Activated B cell treated with CpG ODN at 0.5 μM for 24 hours (primary cell): Measurements from ENCODE around the gene NMUR1. TPM values are rescaled to one million over a fixed set of nuclear protein-coding genes. Genes with fewer than 3 reads are reported as not detected.
"Not testable (repeated sequence)": the region's sequence is repeated elsewhere in the genome, so short reads cannot be mapped to it uniquely, and the experiment has no call there.

Source experiments
- ATAC-seq: fragments of 200-7000 bp; cut with Tn5 transposase; one replicate; pipeline ENCODE4 v1.10.0; 2021; ENCODE audit warnings: low read depth, mild to moderate bottlenecking, moderate library complexity
- CTCF ChIA-PET: fragments of 350-600 bp; sonication (Branson Sonifier 250); formaldehyde crosslinking; loops from one replicate; lab custom pipeline; 2021; ENCODE audit warnings: antibody characterized with exemption; lab: Charles Lee
- POLR2A ChIA-PET: fragments of 350-600 bp; sonication (Branson Sonifier 250); formaldehyde crosslinking; loops from one replicate; lab custom pipeline; 2021; ENCODE audit warnings: antibody characterized with exemption; lab: Charles Lee
- DNase-seq: peaks from one replicate; pipeline ENCODE4 v3.0.0; 2022
- H3K27ac Mint-ChIP-seq: one replicate; pipeline ENCODE4 v1.8.0; 2020; ENCODE audit warnings: mixed read lengths
- H3K27me3 Mint-ChIP-seq: one replicate; pipeline ENCODE4 v1.8.0; 2021; ENCODE audit warnings: mixed read lengths
- H3K36me3 Mint-ChIP-seq: one replicate; pipeline ENCODE4 v1.8.0; 2021; ENCODE audit warnings: low read depth, mixed read lengths
- H3K4me1 Mint-ChIP-seq: one replicate; pipeline ENCODE4 v1.8.0; 2021; ENCODE audit warnings: mixed read lengths
- H3K4me3 Mint-ChIP-seq: one replicate; pipeline ENCODE4 v1.8.0; 2020; ENCODE audit warnings: mild to moderate bottlenecking, mixed read lengths
- H3K9me3 Mint-ChIP-seq: one replicate; pipeline ENCODE4 v1.8.0; 2020; ENCODE audit warnings: mixed read lengths
- CTCF ChIP-seq: fragments of 200-600 bp; IDR thresholded peaks from one replicate; pipeline ENCODE4 v1.8.0; 2022; ENCODE audit warnings: antibody characterized with exemption, mild to moderate bottlenecking
- intact Hi-C: fragments of 100-400 bp; cut with micrococcal nuclease; formaldehyde crosslinking; loops from one replicate; pipeline ENCODE4 v1.15.1; 2024
- total RNA-seq: library from RNA; stranded (reverse); gene quantifications from 2 replicates; pipeline ENCODE4 v1.2.3, GENCODE V29; 2022

Gene NMUR1
- not detected in 2 replicates for total RNA-seq

- Mint-ChIP-seq H3K36me3 (no peaks in the 10 kb centered on the region), H3K27ac (no peak within 1 kb of the TSS), H3K4me3 (peak within 1 kb of the TSS; percentile 35), H3K9me3 (no peaks in the 10 kb centered on the region), H3K27me3 (peaks cover 27% of the 10 kb centered on the region), H3K4me1 (peaks cover 11% of the 10 kb centered on the region)
- DNase-seq (peak; percentile 81), ATAC-seq (peak; percentile 97)
- TF ChIP-seq CTCF: peak; percentile 66
- intact Hi-C loops: loop anchor here (1.0 to 2.0 kb wide), 3 partner anchors 14 to 71 kb away; no protein-coding TSS in a partner anchor
- ChIA-PET CTCF (interaction anchor here (0.7 to 4.0 kb wide), 8 partner anchors 13 to 465 kb away, joined by 3 to 28 read pairs (median 4); no protein-coding TSS in a partner anchor), POLR2A (no interaction called here)
Measured at GRCh38 chr2:231530099-231531011, at the start of gene NMUR1. Gene NMUR1 (minus strand): TSS chr2:231530445. CDS start chr2:231530361, 84 bp downstream.

GRCh38 chr2:231579560-231579959, 49.3 kb upstream of the NMUR1 start:
- no peak for ATAC-seq
- H3K27me3 Mint-ChIP-seq: peaks cover 3% of the 10 kb centered on the region
- no peak overlapping the region for H3K4me3 Mint-ChIP-seq
- no peaks in the 10 kb centered on the region for H3K36me3 Mint-ChIP-seq
- intact Hi-C loops: no loop called here
- CTCF ChIA-PET: no interaction called here
- no peak for DNase-seq
- no peak for TF ChIP-seq CTCF
- no peaks in the 10 kb centered on the region for H3K4me1 Mint-ChIP-seq
- POLR2A ChIA-PET: no interaction called here
- no peak overlapping the region for H3K27ac Mint-ChIP-seq
- peaks cover 2% of the 10 kb centered on the region for H3K9me3 Mint-ChIP-seq

DNA sequence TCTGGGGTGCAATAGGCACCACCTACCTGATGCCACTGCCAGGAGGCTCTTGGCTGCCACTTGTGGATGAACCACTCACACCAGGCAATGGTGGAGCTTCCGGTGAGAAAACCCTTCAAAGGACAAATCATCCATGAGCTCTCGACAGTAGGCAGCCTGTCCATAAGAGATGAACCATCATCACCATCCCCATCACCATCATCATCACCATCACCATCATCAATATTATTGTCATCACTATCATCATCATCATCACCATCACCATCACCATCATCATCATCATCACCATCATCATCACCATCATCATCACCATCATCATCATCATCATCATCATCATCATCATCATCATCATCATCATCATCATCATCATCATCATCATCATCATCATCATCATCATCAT, 48.4 kb upstream of the NMUR1 start:
- POLR2A ChIA-PET: not testable (repeated sequence)

GRCh38 chr2:231576465-231576864, 46.2 kb upstream of the NMUR1 start:
- no peak overlapping the region for H3K4me3 Mint-ChIP-seq
- peaks cover 2% of the 10 kb centered on the region for H3K9me3 Mint-ChIP-seq
- H3K27me3 Mint-ChIP-seq: no peaks in the 10 kb centered on the region
- H3K36me3 Mint-ChIP-seq: no peaks in the 10 kb centered on the region
- intact Hi-C loops: no loop called here
- CTCF ChIA-PET: no interaction called here
- POLR2A ChIA-PET: interaction anchor here (0.5 kb wide), 1 partner anchor 92 kb away, joined by 4 read pairs; no protein-coding TSS in a partner anchor
- TF ChIP-seq CTCF: no peak
- ATAC-seq (no peak), DNase-seq (no peak)
- H3K27ac Mint-ChIP-seq: no peak overlapping the region
- no peaks in the 10 kb centered on the region for H3K4me1 Mint-ChIP-seq

More for the DNA sequence above, 48.4 kb upstream of the NMUR1 start:
- intact Hi-C loops, H3K27me3 Mint-ChIP-seq, H3K36me3 Mint-ChIP-seq, H3K4me1 Mint-ChIP-seq, H3K4me3 Mint-ChIP-seq, H3K27ac Mint-ChIP-seq, DNase-seq, ATAC-seq, H3K9me3 Mint-ChIP-seq, CTCF ChIA-PET: not testable (repeated sequence)

DNA sequence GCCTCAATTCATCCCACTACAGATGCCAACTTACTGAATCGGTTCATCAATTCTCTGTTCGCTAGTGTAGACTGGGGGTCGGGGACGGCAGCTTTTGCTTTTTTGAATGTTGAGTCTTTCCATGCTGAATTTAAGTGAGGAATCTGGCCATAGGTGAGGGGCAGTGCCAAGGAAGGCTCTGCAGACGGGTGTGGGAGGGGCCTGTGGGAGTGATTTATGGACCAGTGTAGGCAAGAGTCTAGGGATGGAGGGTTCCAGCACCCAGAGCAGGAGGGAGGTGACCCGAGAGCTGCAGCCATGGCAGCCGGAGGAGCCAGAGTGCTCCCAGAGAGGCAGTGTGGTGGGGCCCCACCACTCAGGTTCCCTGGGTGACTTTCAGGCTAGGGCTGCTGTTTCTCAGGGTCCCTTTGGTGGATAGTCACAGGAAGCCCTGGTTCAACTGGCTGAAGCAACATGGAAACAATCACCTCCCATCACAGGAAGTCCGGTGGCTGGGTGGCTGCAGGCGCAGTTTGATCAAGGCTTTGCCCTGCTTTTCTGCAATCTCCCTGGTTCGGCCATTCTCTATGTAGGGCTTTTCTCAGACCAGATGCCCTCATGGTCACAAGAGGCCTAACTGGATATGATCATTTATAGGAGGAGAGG, 45.5 kb upstream of the NMUR1 start:
- Mint-ChIP-seq H3K27ac (no peak overlapping the region), H3K36me3 (no peaks in the 10 kb centered on the region), H3K9me3 (peaks cover 2% of the 10 kb centered on the region), H3K27me3 (no peaks in the 10 kb centered on the region), H3K4me3 (no peak overlapping the region), H3K4me1 (no peaks in the 10 kb centered on the region)
- no peak for ATAC-seq
- CTCF ChIA-PET: no interaction called here
- no peak for DNase-seq
- POLR2A ChIA-PET: no interaction called here
- no peak for TF ChIP-seq CTCF
- intact Hi-C loops: no loop called here
